Measurements from ENCODE around the gene CRIP1. TPM values are rescaled to one million over a fixed set of nuclear protein-coding genes. Genes with fewer than 3 reads are reported as not detected.
A peak's percentile ranks its signal among the peaks of the same experiment; 100 is the strongest.

Gene CRIP1
- total RNA-seq, 1 experiment from 2014 or later: not detected

- no peak for DNase-seq (ENCODE audit: low spot score)
Measured at GRCh38 chr14:105470350-105471296, 16.1 kb upstream of the CRIP1 start.

GRCh38 chr14:105471297-105471821 lies 15.3 kb upstream of the CRIP1 start:
- no peak for DNase-seq (ENCODE audit: low spot score)

GRCh38 chr14:105471823-105472485 lies 14.7 kb upstream of the CRIP1 start:
- no peak for DNase-seq (ENCODE audit: low spot score)

GRCh38 chr14:105472486-105472991 lies 14.1 kb upstream of the CRIP1 start:
- no peak for DNase-seq (ENCODE audit: low spot score)

- no peak for DNase-seq (ENCODE audit: low spot score)
Measured at GRCh38 chr14:105473033-105473676, 13.5 kb upstream of the CRIP1 start.

GRCh38 chr14:105473677-105474482 lies 12.8 kb upstream of the CRIP1 start:
- peak; percentile 73 for DNase-seq (ENCODE audit: low spot score)

DNA sequence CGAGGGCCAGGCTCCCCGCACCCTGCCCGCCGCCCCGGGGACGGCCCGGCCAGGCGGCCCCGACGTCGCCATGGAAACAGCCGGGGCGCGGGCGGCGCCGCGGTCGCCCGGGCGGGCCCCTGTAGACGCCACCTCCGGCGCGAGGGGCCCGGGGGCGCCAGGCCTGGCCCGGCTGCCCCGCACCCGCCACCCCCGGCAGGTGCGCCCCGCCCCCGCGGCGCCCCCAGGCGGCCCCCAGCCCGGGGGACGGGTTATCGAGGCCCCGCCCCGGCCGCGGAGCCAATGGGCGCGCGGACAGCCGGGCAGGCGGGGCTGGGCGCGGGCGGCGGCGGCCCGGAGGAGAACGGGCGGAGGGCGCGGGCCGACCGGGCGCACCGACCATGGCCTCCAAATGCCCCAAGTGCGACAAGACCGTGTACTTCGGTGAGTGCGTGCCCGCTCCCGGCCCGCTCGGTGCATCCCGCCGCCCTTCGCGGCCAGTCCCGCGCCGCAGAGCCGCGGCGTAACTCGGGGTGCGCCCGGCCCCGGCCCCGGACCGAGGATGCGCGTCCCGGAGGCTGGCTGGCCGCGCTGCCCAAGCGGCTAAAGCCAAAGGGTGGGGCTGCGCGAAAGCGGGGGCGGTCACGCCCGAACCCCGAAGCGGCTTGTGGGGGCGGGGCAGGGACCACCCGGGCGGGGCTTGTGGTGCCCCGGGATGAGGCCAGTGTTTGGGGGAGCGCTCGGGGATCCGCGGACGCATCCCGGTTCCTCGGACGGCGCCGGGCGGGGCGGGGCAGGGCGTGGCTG lies 12.0 kb upstream of the CRIP1 start, which contains the start of gene CRIP2:
TSS of gene CRIP2 (plus strand) at position 339 of the 786 bp plus-strand sequence. CDS start at position 381, 42 bp downstream.
- DNase-seq (ENCODE audit: low spot score): no peak

DNA sequence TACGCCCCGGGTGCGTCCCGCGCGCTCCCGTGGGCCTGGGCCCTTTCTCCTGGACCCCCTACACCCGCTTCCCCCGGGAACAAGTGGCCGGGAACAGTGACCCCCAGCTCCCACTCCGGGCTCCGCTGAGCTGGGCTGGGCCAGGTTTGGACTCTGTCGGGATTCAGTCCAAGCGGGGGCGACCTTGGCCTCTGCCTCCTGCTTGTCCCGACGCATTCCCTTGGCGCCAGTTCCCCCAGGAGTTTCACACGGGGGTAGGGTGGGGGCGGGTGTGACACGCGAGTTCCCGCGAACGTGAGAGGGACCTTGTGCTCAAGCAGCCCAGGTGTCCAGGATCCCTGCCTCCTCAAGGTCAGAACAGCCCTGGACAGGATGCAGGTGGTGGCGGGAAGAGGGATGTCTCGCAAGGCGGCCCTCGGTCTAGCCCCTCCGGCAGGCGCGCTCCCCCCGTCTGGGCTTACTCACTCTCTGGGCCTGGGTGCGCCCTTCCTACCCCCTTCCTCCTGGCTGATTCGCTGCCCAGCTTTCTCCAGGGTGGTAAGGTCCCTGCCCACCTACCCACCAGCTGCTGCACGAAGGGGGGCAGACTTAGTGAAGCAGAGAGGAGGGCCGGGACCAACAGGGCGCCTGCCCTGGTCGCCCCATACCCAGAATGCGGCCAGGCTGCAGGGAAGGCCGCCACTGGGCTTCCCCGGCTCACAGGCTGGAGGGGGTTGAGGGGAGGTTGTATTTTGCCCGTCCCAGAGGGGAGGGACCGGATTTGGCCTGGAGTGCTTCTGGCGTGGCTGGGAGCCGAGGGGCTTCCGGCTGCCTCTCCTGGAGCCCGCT lies 11.2 kb upstream of the CRIP1 start:
- DNase-seq (ENCODE audit: low spot score): no peak

- DNase-seq (ENCODE audit: low spot score): no peak
Measured at GRCh38 chr14:105476097-105476830, 10.4 kb upstream of the CRIP1 start.

GRCh38 chr14:105476831-105477659 lies 9.6 kb upstream of the CRIP1 start:
- no peak for DNase-seq (ENCODE audit: low spot score)

- DNase-seq (ENCODE audit: low spot score): no peak
Measured at GRCh38 chr14:105477660-105478397, 8.9 kb upstream of the CRIP1 start.

DNA sequence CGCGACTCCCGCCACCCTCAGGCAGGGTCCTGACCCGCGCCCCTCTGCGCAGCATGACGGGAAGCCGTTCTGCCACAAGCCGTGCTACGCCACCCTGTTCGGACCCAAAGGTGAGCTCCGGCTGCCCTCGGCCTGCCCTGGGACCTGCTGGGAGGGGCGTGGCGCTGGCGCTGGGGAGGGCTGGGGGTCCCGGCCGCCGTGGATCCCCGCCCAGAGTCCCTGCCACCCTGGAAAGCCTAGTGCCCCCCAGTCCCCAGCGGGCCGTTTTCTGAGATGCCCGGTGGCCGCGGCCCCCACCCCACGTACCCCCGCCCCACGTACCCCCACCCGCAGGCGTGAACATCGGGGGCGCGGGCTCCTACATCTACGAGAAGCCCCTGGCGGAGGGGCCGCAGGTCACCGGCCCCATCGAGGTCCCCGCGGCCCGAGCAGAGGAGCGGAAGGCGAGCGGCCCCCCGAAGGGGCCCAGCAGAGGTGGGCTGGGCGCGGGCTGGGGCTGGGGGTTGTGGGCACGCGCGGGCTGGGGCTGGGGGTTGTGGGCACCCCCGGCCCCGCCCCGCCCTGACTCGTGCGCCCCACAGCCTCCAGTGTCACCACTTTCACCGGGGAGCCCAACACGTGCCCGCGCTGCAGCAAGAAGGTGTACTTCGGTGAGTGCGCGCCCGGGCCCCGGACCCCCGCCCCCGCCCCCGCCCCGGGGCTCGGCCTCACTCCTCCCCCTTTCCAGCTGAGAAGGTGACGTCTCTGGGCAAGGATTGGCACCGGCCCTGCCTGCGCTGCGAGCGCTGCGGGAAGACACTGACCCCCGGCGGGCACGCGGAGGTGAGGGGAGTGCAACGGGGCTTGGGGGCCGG lies 8.1 kb upstream of the CRIP1 start:
- no peak for DNase-seq (ENCODE audit: low spot score)

DNA sequence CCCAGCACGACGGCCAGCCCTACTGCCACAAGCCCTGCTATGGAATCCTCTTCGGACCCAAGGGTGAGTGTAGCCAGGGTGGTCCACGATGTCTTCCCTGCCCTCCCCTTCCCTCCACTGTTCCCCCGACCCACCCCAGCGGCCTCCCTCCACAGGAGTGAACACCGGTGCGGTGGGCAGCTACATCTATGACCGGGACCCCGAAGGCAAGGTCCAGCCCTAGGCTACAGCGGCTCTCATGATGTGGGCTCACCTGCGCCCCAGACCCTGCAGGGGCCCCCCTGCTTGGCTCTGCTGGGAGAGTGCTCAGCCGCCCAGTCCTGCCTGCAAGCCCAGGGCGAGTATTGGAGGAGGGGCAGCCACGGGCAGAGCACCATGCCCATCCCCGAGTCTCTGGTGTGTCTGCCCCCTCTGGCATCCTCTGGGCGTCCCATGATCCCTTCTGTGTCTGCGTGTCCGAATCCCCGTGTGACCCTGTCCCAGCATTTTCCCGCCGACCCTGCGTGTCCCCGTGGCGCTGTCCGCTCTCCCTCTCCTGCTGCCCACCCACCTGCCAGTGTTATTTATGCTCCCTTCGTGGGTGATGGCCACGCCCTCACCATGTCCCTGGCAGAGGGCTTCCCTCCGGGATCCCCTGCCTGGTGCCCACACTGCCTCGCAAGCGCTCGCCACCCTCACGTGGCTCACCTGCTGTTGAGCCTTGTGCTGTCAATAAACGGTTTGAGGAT lies 7.1 kb upstream of the CRIP1 start:
- no peak for DNase-seq (ENCODE audit: low spot score)

GRCh38 chr14:105480199-105480746 lies 6.4 kb upstream of the CRIP1 start:
- DNase-seq (ENCODE audit: low spot score): no peak
